Measurements from ENCODE around the gene KDM5B. TPM values are rescaled to one million over a fixed set of nuclear protein-coding genes. Genes with fewer than 3 reads are reported as not detected.

KDM5B gene
- total and polyA plus RNA-seq, 5 donors from 2014 or later, result 13.7 to 77.7 (median 15.1) TPM

DNA sequence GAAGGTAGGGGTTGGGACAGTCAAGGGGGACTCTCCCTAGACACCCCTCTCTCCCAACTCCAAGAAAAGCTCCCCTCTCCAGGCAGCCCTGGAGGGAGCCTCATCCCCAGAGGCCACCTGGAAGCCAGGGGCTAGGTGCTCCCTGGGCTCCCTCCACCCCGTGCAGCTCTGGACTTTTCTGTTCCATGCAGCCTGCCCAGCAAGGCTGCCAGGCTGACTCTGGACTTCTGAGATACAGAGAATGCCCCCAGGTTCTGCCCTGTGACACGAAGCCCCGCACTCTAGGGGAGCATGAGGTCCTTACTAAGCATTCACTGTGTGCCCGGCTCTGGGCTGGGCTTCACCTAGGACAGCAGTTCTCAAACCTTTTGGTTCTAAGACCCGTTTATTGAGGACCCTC, 108.2 kb downstream of the KDM5B start:
- no peaks in the 10 kb centered on the region for H3K36me3 Mint-ChIP-seq
- Histone ChIP-seq H3K27ac (ENCODE audit: insufficient read depth, low read length, poor library complexity, severe bottlenecking) (no peak overlapping the region), H3K4me1 (ENCODE audit: control insufficient read depth, insufficient read depth, low read length, poor library complexity, severe bottlenecking) (no peaks in the 10 kb centered on the region), H3K27me3 (ENCODE audit: control insufficient read depth, insufficient read depth, low read length) (peaks cover 2% of the 10 kb centered on the region), H3K4me3 (ENCODE audit: low read depth, low read length) (no peak overlapping the region), H3K36me3 (ENCODE audit: control insufficient read depth, insufficient read depth, low read length) (no peaks in the 10 kb centered on the region), H3K9me3 (ENCODE audit: control insufficient read depth in 2 of 2, low read length in 2 of 2) (no peaks in the 10 kb centered on the region)
- DNase-seq, result no peak
- H3K4me1 Mint-ChIP-seq, result no peaks in the 10 kb centered on the region
- peaks cover 29% of the 10 kb centered on the region for H3K27me3 Mint-ChIP-seq
- H3K4me3 Mint-ChIP-seq, result no peak overlapping the region
- no peak overlapping the region for H3K27ac Mint-ChIP-seq
- H3K9me3 Mint-ChIP-seq, result peaks cover 0 to 2% (median 0%) of the 10 kb centered on the region in 7 donors
- no peak for ATAC-seq (ENCODE audit: low read depth in 2 of 2)

DNA sequence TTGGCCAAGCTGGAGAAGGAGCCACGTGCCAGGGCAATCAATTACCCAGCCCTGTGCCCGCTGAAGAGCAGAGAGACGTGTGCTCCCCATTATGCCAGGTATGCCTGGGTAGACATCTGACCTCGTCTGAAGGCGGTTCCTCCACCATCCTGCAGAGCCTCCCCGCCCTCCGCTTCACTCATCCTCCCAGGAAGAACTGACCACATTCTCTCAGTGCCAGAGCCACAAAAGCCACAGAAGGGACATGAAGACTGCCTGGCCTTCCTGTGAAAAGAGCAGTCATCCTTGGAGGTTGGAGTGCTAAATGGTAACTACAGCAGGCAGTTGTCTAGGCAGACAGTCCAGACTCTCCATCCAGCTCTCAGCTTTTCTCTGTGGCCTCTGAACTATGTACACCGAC, 109.9 kb downstream of the KDM5B start:
- Mint-ChIP-seq H3K4me1 (no peaks in the 10 kb centered on the region), H3K27me3 (peaks cover 28% of the 10 kb centered on the region), H3K36me3 (no peaks in the 10 kb centered on the region), H3K9me3 (peaks cover 0 to 3% (median 0%) of the 10 kb centered on the region in 7 donors), H3K27ac (no peak overlapping the region), H3K4me3 (no peak overlapping the region)
- Histone ChIP-seq H3K27ac (ENCODE audit: insufficient read depth, low read length, poor library complexity, severe bottlenecking) (no peak overlapping the region), H3K27me3 (ENCODE audit: control insufficient read depth, insufficient read depth, low read length) (peaks cover 10% of the 10 kb centered on the region), H3K4me3 (ENCODE audit: low read depth, low read length) (no peak overlapping the region), H3K4me1 (ENCODE audit: control insufficient read depth, insufficient read depth, low read length, poor library complexity, severe bottlenecking) (no peaks in the 10 kb centered on the region), H3K36me3 (ENCODE audit: control insufficient read depth, insufficient read depth, low read length) (no peaks in the 10 kb centered on the region), H3K9me3 (ENCODE audit: control insufficient read depth in 2 of 2, low read length in 2 of 2) (no peaks in the 10 kb centered on the region)
- DNase-seq, result no peak
- ATAC-seq (ENCODE audit: low read depth in 2 of 2), result no peak

DNA sequence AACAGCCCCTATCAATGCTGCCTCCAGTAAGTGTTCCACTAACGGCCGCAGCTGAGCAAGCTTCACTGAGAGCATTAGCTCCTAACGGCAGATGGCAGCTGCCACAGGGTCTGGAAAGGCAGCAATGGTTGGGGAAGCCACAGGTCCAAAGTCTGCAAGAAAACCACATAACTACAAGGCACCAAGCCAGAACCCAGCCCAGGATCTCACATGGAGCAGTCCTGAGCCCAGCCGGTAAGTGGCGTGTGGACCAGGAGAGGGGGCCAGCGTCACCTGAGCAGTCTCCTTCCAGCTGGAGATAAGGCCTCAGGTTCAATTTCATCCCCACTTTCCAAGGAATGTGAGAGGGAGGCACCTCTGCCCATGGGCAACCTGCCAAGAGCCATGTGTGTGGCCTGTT, 111.2 kb downstream of the KDM5B start:
- Histone ChIP-seq H3K36me3 (ENCODE audit: control insufficient read depth, insufficient read depth, low read length) (no peaks in the 10 kb centered on the region), H3K27me3 (ENCODE audit: control insufficient read depth, insufficient read depth, low read length) (peaks cover 10% of the 10 kb centered on the region), H3K4me3 (ENCODE audit: low read depth, low read length) (no peak overlapping the region), H3K4me1 (ENCODE audit: control insufficient read depth, insufficient read depth, low read length, poor library complexity, severe bottlenecking) (no peaks in the 10 kb centered on the region), H3K9me3 (ENCODE audit: control insufficient read depth in 2 of 2, low read length in 2 of 2) (no peaks in the 10 kb centered on the region), H3K27ac (ENCODE audit: insufficient read depth, low read length, poor library complexity, severe bottlenecking) (no peak overlapping the region)
- peaks cover 34% of the 10 kb centered on the region for H3K27me3 Mint-ChIP-seq
- ATAC-seq (ENCODE audit: low read depth in 2 of 2) (no peak), DNase-seq (no peak)
- H3K9me3 Mint-ChIP-seq, result peaks cover 0 to 6% (median 2%) of the 10 kb centered on the region in 7 donors
- H3K4me1 Mint-ChIP-seq, result no peaks in the 10 kb centered on the region
- H3K27ac Mint-ChIP-seq, result no peak overlapping the region
- H3K4me3 Mint-ChIP-seq, result no peak overlapping the region
- H3K36me3 Mint-ChIP-seq, result no peaks in the 10 kb centered on the region

DNA sequence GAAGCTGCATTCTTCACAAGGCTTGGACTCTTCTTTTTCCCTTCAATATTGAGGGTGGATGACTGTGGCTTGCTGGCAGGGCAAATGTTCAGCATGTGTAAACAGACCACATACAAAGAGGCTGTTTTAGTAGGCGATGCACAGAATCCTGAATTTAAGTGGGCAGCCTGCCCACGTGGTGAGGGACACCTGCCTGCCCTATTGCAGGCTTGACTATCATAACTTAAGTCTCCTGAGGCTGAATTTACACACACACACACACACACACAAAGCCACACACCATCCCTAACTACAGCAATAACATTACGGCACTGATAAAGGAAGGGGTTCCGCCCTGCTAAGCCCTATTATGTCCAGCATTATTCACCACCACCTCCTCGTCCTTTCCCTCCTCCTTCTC, 113.9 kb downstream of the KDM5B start:
- no peaks in the 10 kb centered on the region for H3K9me3 ChIP-seq (ENCODE audit: control insufficient read depth in 2 of 2, low read length in 2 of 2)
- no peak overlapping the region for H3K4me3 ChIP-seq (ENCODE audit: low read depth, low read length)
- Mint-ChIP-seq H3K9me3 (peaks cover 0 to 6% (median 2%) of the 10 kb centered on the region in 7 donors), H3K27me3 (peaks cover 37% of the 10 kb centered on the region), H3K4me3 (no peak overlapping the region), H3K27ac (no peak overlapping the region), H3K36me3 (no peaks in the 10 kb centered on the region), H3K4me1 (no peaks in the 10 kb centered on the region)
- H3K36me3 ChIP-seq (ENCODE audit: control insufficient read depth, insufficient read depth, low read length), result no peaks in the 10 kb centered on the region
- DNase-seq (no peak), ATAC-seq (ENCODE audit: low read depth in 2 of 2) (no peak)
- peaks cover 10% of the 10 kb centered on the region for H3K27me3 ChIP-seq (ENCODE audit: control insufficient read depth, insufficient read depth, low read length)
- no peak overlapping the region for H3K27ac ChIP-seq (ENCODE audit: insufficient read depth, low read length, poor library complexity, severe bottlenecking)
- H3K4me1 ChIP-seq (ENCODE audit: control insufficient read depth, insufficient read depth, low read length, poor library complexity, severe bottlenecking), result no peaks in the 10 kb centered on the region

DNA sequence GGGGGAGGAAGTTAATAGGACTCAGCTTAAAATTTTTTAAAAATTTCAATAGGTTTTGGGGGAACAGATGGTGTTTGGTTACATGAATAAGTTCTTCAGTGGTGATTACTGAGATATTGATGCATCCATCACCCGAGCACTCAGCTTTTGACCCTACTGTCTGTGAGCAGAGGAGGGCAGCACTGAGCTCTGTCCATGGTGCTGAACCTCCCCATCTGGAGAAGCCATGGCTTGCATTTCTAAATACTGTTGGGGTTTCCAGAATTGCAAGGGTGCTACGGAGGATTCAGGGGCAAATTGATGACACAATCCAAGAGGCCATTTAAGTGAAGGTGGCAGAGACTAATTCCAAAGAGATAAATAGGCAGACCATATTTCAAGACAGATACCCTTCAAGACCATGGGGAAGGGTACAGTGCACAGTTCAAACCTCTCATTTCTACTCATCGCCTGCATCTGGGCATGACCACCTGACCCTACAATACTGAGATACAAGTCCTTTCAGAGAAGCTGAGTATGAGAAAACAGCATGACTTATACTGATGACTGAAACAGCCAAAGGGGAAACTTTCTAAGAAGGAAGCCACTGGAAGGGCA, 115.2 kb downstream of the KDM5B start:
- H3K27me3 ChIP-seq (ENCODE audit: control insufficient read depth, insufficient read depth, low read length), result peaks cover 8% of the 10 kb centered on the region
- no peak overlapping the region for H3K4me3 ChIP-seq (ENCODE audit: low read depth, low read length)
- Mint-ChIP-seq H3K9me3 (peaks cover 0 to 6% (median 2%) of the 10 kb centered on the region in 7 donors), H3K36me3 (no peaks in the 10 kb centered on the region), H3K4me1 (no peaks in the 10 kb centered on the region), H3K27ac (peak overlapping the region in 1 of 3 donors; percentile 74), H3K27me3 (peaks cover 34% of the 10 kb centered on the region), H3K4me3 (peak overlapping the region in 1 of 4 donors; percentile 52)
- ATAC-seq (ENCODE audit: low read depth in 2 of 2), result no peak
- no peaks in the 10 kb centered on the region for H3K9me3 ChIP-seq (ENCODE audit: control insufficient read depth in 2 of 2, low read length in 2 of 2)
- peak; percentile 30 to 64 (median 56) for DNase-seq
- H3K27ac ChIP-seq (ENCODE audit: insufficient read depth, low read length, poor library complexity, severe bottlenecking), result no peak overlapping the region
- no peaks in the 10 kb centered on the region for H3K4me1 ChIP-seq (ENCODE audit: control insufficient read depth, insufficient read depth, low read length, poor library complexity, severe bottlenecking)
- H3K36me3 ChIP-seq (ENCODE audit: control insufficient read depth, insufficient read depth, low read length), result no peaks in the 10 kb centered on the region

- peaks cover 34% of the 10 kb centered on the region for H3K27me3 Mint-ChIP-seq
- Histone ChIP-seq H3K36me3 (ENCODE audit: control insufficient read depth, insufficient read depth, low read length) (no peaks in the 10 kb centered on the region), H3K4me1 (ENCODE audit: control insufficient read depth, insufficient read depth, low read length, poor library complexity, severe bottlenecking) (no peaks in the 10 kb centered on the region), H3K27me3 (ENCODE audit: control insufficient read depth, insufficient read depth, low read length) (peaks cover 8% of the 10 kb centered on the region), H3K27ac (ENCODE audit: insufficient read depth, low read length, poor library complexity, severe bottlenecking) (no peak overlapping the region), H3K4me3 (ENCODE audit: low read depth, low read length) (no peak overlapping the region), H3K9me3 (ENCODE audit: control insufficient read depth in 2 of 2, low read length in 2 of 2) (no peaks in the 10 kb centered on the region)
- H3K27ac Mint-ChIP-seq, result no peak overlapping the region
- peaks cover 0 to 6% (median 2%) of the 10 kb centered on the region in 7 donors for H3K9me3 Mint-ChIP-seq
- no peaks in the 10 kb centered on the region for H3K36me3 Mint-ChIP-seq
- ATAC-seq (ENCODE audit: low read depth in 2 of 2), result no peak
- no peak for DNase-seq
- no peak overlapping the region for H3K4me3 Mint-ChIP-seq
- no peaks in the 10 kb centered on the region for H3K4me1 Mint-ChIP-seq
Measured at GRCh38 chr1:202691816-202692215, 116.4 kb downstream of the KDM5B start.

DNA sequence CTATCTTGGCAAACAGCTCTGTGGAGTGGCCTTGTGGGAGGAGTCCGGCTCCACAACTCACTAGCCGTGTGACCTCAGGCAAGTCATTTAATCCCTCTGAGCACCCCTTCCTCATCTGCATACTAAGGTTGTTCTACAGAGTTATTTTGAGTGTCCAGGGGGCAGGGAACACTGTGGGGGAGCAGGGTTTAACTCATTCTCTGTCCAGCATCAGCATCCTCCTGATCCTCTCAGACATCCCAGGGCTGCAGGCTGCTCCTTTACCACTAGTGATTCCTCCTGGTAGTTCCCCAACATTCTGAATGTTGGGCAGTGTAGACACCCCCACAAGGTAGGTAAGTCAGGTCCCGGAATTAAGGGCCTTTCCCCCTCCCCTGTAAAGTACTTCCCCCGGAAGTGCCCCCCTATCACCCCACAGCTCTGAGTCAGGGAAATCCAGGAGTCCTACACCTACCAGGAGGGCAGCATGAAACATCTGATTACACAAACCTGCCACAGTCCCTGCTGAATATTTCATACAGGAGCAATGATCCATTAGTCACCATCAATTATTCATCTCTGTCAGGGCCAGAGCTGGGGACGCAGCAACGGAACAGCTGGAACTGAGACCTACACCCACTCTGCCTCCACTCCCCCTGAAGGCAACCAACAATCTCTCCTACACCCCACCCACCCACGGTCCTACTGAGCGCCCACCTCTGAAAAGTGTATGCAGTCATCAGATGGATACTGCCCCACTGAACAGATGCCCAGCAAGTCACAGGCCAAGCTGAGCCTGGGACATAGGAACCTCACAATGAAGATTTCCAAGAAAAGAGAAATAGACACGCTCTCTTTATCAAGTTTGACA, 118.5 kb downstream of the KDM5B start:
- H3K36me3 ChIP-seq (ENCODE audit: control insufficient read depth, insufficient read depth, low read length), result no peaks in the 10 kb centered on the region
- no peak overlapping the region for H3K4me3 ChIP-seq (ENCODE audit: low read depth, low read length)
- Mint-ChIP-seq H3K36me3 (no peaks in the 10 kb centered on the region), H3K9me3 (peaks cover 0 to 5% (median 2%) of the 10 kb centered on the region in 7 donors), H3K4me1 (no peaks in the 10 kb centered on the region), H3K4me3 (no peak overlapping the region), H3K27ac (no peak overlapping the region), H3K27me3 (peaks cover 23% of the 10 kb centered on the region)
- no peak overlapping the region for H3K27ac ChIP-seq (ENCODE audit: insufficient read depth, low read length, poor library complexity, severe bottlenecking)
- no peaks in the 10 kb centered on the region for H3K9me3 ChIP-seq (ENCODE audit: control insufficient read depth in 2 of 2, low read length in 2 of 2)
- peaks cover 9% of the 10 kb centered on the region for H3K27me3 ChIP-seq (ENCODE audit: control insufficient read depth, insufficient read depth, low read length)
- no peaks in the 10 kb centered on the region for H3K4me1 ChIP-seq (ENCODE audit: control insufficient read depth, insufficient read depth, low read length, poor library complexity, severe bottlenecking)
- DNase-seq (no peak), ATAC-seq (ENCODE audit: low read depth in 2 of 2) (no peak)
